ENCODE data around the gene PISD. TPM values are rescaled to one million over a fixed set of nuclear protein-coding genes. Genes with fewer than 3 reads are reported as not detected.
A peak's percentile ranks its signal among the peaks of the same experiment; 100 is the strongest.

PISD gene
- total and polyA plus RNA-seq, 9 of the 15 experiments (the other 6 are each of a cell fraction or from before 2014, with no cell fraction given) = 24.5 to 65.9 (median 36.6) TPM

- Histone ChIP-seq H3K27ac (ENCODE audit: extremely low read depth, low read depth, low read length) (no peak overlapping the region; the same call in 2 of the 3 replicates), H3K9me3 (replicated peaks; ENCODE audit: control insufficient read depth, insufficient read depth, low read depth, low read length) (no peaks in the 10 kb centered on the region), H4K20me1 (replicated peaks; ENCODE audit: control insufficient read depth, insufficient read depth, low read length) (no peaks in the 10 kb centered on the region), H3K79me2 (ENCODE audit: control insufficient read depth, insufficient read depth, low read length) (no peaks in the 10 kb centered on the region), H3K4me2 (ENCODE audit: insufficient read depth, low read length) (no peak overlapping the region), H3K36me3 (ENCODE audit: control insufficient read depth, insufficient read depth, low read length) (peaks cover 40% of the 10 kb centered on the region; the same call in 2 of the 3 replicates), H3K9me1 (ENCODE audit: control insufficient read depth, insufficient read depth, low read length) (no peaks in the 10 kb centered on the region), H3K4me3 (no peak overlapping the region), H2AFZ (ENCODE audit: low read depth, low read length) (no peak overlapping the region), H3K4me1 (replicated peaks in 1 of 2; ENCODE audit: control insufficient read depth in 2 of 2, insufficient read depth in 2 of 2, low read length in 2 of 2) (peaks cover 0 to 51% of the 10 kb centered on the region in 2 experiments; a peak in 3 of 5 replicates), H3K9ac (ENCODE audit: insufficient read depth in 1 of 2, low read depth in 2 of 2, low read length in 2 of 2) (peak overlapping the region in 1 of 2 experiments; percentile 64; a peak in 1 of 4 replicates), H3K27me3 (ENCODE audit: control insufficient read depth in 2 of 2, insufficient read depth in 2 of 2, low read length in 2 of 2) (no peaks in the 10 kb centered on the region)
- DNase-seq (ENCODE audit: extremely low read depth in 1 of 4, low spot score in 3 of 4) (no peak), ATAC-seq (peak; percentile 10; the same call in 2 of the 3 replicates), FAIRE-seq (no peak)
- intact Hi-C loops (cut with micrococcal nuclease) = no loop called here
- POLR2A ChIA-PET = interaction anchor here (0.9 to 1.1 kb wide), 2 partner anchors 8 to 14 kb away, joined by 3 read pairs; no protein-coding TSS in a partner anchor
- 53% methylated on average over 4 of the region's 4 CpGs for WGBS (ENCODE audit: insufficient coverage, low coverage, missing lambda C conversion rate)
- in situ Hi-C loops (cut with MboI) = no loop called here
- CTCF ChIA-PET (ENCODE audit: low intra/inter-chr PET ratio) = interaction anchor here (0.6 kb wide), 1 partner anchor 163 kb away, joined by 3 read pairs; no protein-coding TSS in a partner anchor
- TF ChIP-seq SIN3B (IDR thresholded peaks at IDR 0.05; ENCODE audit: low read depth) (no peak), ARID3A (IDR thresholded peaks at IDR 0.05; ENCODE audit: borderline replicate concordance, low read depth, low read length) (no peak), FOXA3 (CRISPR knock-in tag; conservative IDR thresholded peaks at IDR 0.05 in 1 of 2, IDR thresholded peaks at IDR 0.05 in 1 of 2) (no peak), PRPF4 (IDR thresholded peaks at IDR 0.05; ENCODE audit: insufficient read depth, low read depth, low read length, poor library complexity, severe bottlenecking) (no peak), MAFK (IDR thresholded peaks at IDR 0.05; ENCODE audit: low read length) (no peak), CCNT2 (IDR thresholded peaks at IDR 0.05; ENCODE audit: borderline replicate concordance, extremely low read depth, insufficient read length, low read depth, low read length) (no peak), GATA2 (CRISPR knock-in tag; IDR thresholded peaks at IDR 0.05) (no peak), THRB (CRISPR knock-in tag; conservative IDR thresholded peaks at IDR 0.05) (no peak), SP2 (IDR thresholded peaks at IDR 0.05; ENCODE audit: extremely low read depth, low read depth, low read length, poor library complexity, severe bottlenecking) (no peak), MAX (CRISPR knock-in tag; IDR thresholded peaks at IDR 0.05) (no peak), PCBP1 (IDR thresholded peaks at IDR 0.05; ENCODE audit: low read depth, low read length, poor library complexity, severe bottlenecking) (no peak), XRCC3 (IDR thresholded peaks at IDR 0.05) (no peak), ETV5 (CRISPR knock-in tag; IDR thresholded peaks at IDR 0.05; ENCODE audit: low read depth) (no peak), ZNF589 (CRISPR knock-in tag; IDR thresholded peaks at IDR 0.05; ENCODE audit: low read depth) (no peak), ERF (CRISPR knock-in tag; IDR thresholded peaks at IDR 0.05) (no peak)
- no TSS peak for BruUV-seq (replicated peaks)
Observed at GRCh38 chr22:31615940-31616314, 46.1 kb downstream of the PISD start.
